ENCODE measurements around the gene BEND6.

- TF ChIP-seq CTCF (IDR thresholded peaks at IDR 0.05) = no peak
- TF ChIP-seq POLR2A (IDR thresholded peaks at IDR 0.05) = no peak
- TF ChIP-seq POLR2AphosphoS5 (IDR thresholded peaks at IDR 0.05) = no peak
Observed at GRCh38 chr6:56996401-56996800, 41.5 kb downstream of the BEND6 start.
